Lower leg skin (tissue), 4 donors: ENCODE results near the gene UBE2J1. TPM values are rescaled to one million over a fixed set of nuclear protein-coding genes. Genes with fewer than 3 reads are reported as not detected.

Experiments used
- DNase-seq, 2 donors: peaks; one replicate each; pipeline ENCODE4 v3.0.0-alpha.2; 2019; ENCODE audit warnings: low spot score in 2 of 2
- H3K4me3 ChIP-seq: fragments of 200-600 bp; sonication (generic); 2 replicates; pipeline ENCODE4 v1.5.1; 2017; ENCODE audit warnings: mild to moderate bottlenecking, low read depth; ENCODE audit not compliant: poor library complexity, severe bottlenecking
- POLR2A ChIP-seq, 2 donors: fragments of 450-650 bp; IDR thresholded peaks; one replicate each; pipeline ENCODE4 v1.6.1; 2016 to 2017; ENCODE audit warnings: antibody characterized with exemption in 2 of 2, mild to moderate bottlenecking in 1 of 2, moderate library complexity in 1 of 2
- WGBS, 2 donors: methylation state at CpG; one replicate each; pipeline ENCODE4 v1.1.5; 2018; 5-methylcytosine and 5-hydroxymethylcytosine counted together
- intact Hi-C: fragments of 100-400 bp; cut with DNase I; formaldehyde crosslinking; loops from one replicate; pipeline ENCODE4 v1.15.0; 2023; ENCODE audit warnings: low total_unique reads
- total RNA-seq, 4 donors: library from RNA; depleted of rRNA; stranded (reverse); fragments of >200 nt; gene quantifications; one replicate each; pipeline ENCODE4 v1.1.0, GENCODE V29; 2016
- TF ChIP-seq, protein P1 (sequence below), 3 donors: fragments of 450-650 bp; IDR thresholded peaks; one replicate each; pipeline ENCODE4 v1.5.1; 2016; ENCODE audit warnings: antibody characterized with exemption in 3 of 3, mild to moderate bottlenecking in 3 of 3, moderate library complexity in 2 of 3

The UBE2J1 gene
- total RNA-seq, 4 donors from 2014 or later, result 15.9 to 26.7 (median 22.6) TPM

- WGBS, 2 donors, result 90 to 91% methylated on average over 2 of the region's 2 CpGs
- no peak overlapping the region for H3K4me3 ChIP-seq
- no peak for DNase-seq
- TF ChIP-seq POLR2A (IDR thresholded peaks at IDR 0.05), result no peak
- TF ChIP-seq, protein P1, sequence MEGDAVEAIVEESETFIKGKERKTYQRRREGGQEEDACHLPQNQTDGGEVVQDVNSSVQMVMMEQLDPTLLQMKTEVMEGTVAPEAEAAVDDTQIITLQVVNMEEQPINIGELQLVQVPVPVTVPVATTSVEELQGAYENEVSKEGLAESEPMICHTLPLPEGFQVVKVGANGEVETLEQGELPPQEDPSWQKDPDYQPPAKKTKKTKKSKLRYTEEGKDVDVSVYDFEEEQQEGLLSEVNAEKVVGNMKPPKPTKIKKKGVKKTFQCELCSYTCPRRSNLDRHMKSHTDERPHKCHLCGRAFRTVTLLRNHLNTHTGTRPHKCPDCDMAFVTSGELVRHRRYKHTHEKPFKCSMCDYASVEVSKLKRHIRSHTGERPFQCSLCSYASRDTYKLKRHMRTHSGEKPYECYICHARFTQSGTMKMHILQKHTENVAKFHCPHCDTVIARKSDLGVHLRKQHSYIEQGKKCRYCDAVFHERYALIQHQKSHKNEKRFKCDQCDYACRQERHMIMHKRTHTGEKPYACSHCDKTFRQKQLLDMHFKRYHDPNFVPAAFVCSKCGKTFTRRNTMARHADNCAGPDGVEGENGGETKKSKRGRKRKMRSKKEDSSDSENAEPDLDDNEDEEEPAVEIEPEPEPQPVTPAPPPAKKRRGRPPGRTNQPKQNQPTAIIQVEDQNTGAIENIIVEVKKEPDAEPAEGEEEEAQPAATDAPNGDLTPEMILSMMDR (IDR thresholded peaks at IDR 0.05), result no peak
- intact Hi-C loops, result no loop called here
Measured at GRCh38 chr6:89381031-89381430, 28.5 kb upstream of the UBE2J1 start.

DNA sequence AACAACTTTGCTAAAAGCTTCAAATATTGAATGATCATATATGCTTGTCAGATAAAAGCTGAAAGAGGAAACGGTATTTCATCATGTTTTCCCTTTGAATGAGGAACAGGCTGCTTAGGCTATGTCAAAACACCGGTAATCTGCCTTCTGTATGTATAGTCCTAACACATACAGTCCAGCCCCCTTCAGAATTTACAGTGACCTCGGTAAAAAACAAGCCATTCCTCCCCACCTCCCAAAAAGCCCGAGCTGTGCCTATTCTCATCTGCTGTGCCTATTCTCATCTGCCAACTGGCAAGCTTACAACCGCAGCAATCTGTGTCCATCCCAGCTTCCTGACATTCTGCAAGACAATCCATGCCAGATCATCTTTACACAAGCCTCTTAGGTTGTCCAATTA, 26.8 kb upstream of the UBE2J1 start:
- TF ChIP-seq, protein P1 (IDR thresholded peaks at IDR 0.05), result no peak
- TF ChIP-seq POLR2A (IDR thresholded peaks at IDR 0.05), result no peak
- DNase-seq, result no peak
- intact Hi-C loops, result no loop called here
- WGBS, 2 donors, result 54 to 60% methylated on average over 5 of the region's 5 CpGs
- no peak overlapping the region for H3K4me3 ChIP-seq

DNA sequence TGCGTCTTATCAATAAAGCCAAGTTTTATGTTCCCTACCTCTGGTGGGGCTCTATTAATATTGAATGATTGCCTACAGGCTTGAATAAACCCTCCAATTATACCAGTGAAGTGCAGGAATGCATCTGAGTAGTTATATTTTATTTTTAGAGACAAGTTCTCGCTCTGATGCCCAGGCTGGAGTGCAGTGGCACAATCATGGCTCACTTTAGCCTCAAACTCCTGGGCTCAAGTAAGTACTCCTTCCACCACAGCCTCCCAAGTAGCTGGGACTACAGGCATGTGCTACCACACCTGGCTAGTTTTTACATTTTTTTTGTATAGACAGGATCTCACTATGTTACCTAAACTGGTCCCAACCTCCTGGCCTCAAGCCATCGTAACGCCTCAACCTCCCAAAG, 26.1 kb upstream of the UBE2J1 start:
- no peak for TF ChIP-seq POLR2A (IDR thresholded peaks at IDR 0.05)
- TF ChIP-seq, protein P1 (IDR thresholded peaks at IDR 0.05), result no peak
- H3K4me3 ChIP-seq, result no peak overlapping the region
- WGBS, 2 donors, result 71 to 79% methylated on average over 4 of the region's 4 CpGs
- DNase-seq, result no peak
- intact Hi-C loops, result no loop called here

- DNase-seq, result peak; percentile 29 to 88
- TF ChIP-seq POLR2A (IDR thresholded peaks at IDR 0.05), result no peak
- TF ChIP-seq, protein P1 (IDR thresholded peaks at IDR 0.05), result no peak
- intact Hi-C loops, result no loop called here
- WGBS, 2 donors, result 43 to 49% methylated on average over 6 of the region's 6 CpGs
- H3K4me3 ChIP-seq, result no peak overlapping the region
Measured at GRCh38 chr6:89375427-89376267, 23.1 kb upstream of the UBE2J1 start.

DNA sequence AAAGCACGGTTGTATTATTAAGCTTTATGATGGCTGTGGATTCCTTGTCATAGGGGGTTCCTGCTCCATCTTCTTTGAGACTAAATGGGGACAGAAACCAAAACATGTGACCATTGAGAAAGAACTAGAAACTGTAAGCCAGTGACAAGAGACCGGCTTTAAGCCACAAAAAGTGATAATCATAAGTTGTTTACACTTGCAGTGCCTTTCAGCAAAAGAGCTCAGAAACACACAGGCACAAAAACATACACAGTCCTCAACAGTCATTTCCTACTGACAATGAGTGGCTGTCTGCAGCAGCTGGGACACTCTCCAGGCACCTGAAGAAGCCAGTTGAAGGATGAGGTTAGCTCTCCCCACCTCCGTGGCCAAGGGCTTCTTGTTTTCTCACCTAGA, 20.0 kb upstream of the UBE2J1 start:
- H3K4me3 ChIP-seq, result no peak overlapping the region
- intact Hi-C loops, result no loop called here
- TF ChIP-seq, protein P1 (IDR thresholded peaks at IDR 0.05), result no peak
- TF ChIP-seq POLR2A (IDR thresholded peaks at IDR 0.05), result no peak
- no peak for DNase-seq
- WGBS, 2 donors, result 57 to 62% methylated on average over 3 of the region's 3 CpGs
